Measurements from ENCODE around the gene ALG14. TPM values are rescaled to one million over a fixed set of nuclear protein-coding genes. Genes with fewer than 3 reads are reported as not detected.

Gene ALG14
- total and polyA plus RNA-seq, 2 of the 4 experiments (the other 2 are of a cell fraction): 1.7 to 2.0 TPM

DNA sequence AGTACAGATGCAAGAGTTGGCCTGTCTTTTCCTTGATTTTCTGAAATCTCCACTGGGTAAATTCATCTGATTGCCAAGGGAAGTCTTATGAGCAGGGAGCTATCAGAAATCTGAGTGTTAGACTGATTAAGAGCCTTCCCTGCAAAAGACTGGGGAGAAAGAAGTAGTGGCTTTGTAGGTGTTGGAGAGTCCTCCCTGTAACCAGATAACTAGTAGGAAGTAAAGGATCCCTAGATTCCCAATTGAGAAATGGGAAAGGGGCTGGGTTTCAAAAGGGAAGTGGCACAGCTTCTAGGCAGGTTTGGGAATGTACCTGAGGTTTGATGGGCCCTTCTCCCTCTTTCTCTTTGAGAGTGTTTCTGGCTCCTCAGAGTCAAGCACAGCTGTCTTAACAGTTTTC lies 46.5 kb upstream of the ALG14 start:
- Histone ChIP-seq H2BK120ac (ENCODE audit: low read depth, low read length) (no peak overlapping the region), H2BK20ac (ENCODE audit: low read depth, low read length) (no peak overlapping the region), H3K9ac (ENCODE audit: low read depth, low read length) (no peak overlapping the region), H4K5ac (ENCODE audit: low read depth, low read length) (no peak overlapping the region), H3K4me2 (ENCODE audit: low read depth, low read length) (no peak overlapping the region), H3K4me3 (ENCODE audit: insufficient read depth, low read depth, low read length) (no peak overlapping the region), H3K9me1 (ENCODE audit: insufficient read depth, low read length) (peaks cover 4% of the 10 kb centered on the region; the same call in 1 of the 2 replicates), H3K4ac (ENCODE audit: low read depth, low read length) (no peak overlapping the region), H3K18ac (ENCODE audit: low read depth, low read length) (no peak overlapping the region), H2AFZ (replicated peaks; ENCODE audit: low read length, poor library complexity) (no peak overlapping the region), H4K8ac (ENCODE audit: low read depth in 2 of 2, low read length in 2 of 2) (no peak overlapping the region), H3K27me3 (ENCODE audit: control insufficient read depth, insufficient read depth, low read length) (peaks cover 32% of the 10 kb centered on the region), H4K91ac (ENCODE audit: insufficient read depth, low read depth, low read length) (no peak overlapping the region), H3K4me1 (ENCODE audit: control insufficient read depth, insufficient read depth, low read length) (no peaks in the 10 kb centered on the region), H2AK5ac (ENCODE audit: low read depth, low read length) (no peak overlapping the region), H2BK5ac (ENCODE audit: low read depth, low read length, poor library complexity, severe bottlenecking) (no peak overlapping the region), H4K20me1 (ENCODE audit: insufficient read depth, low read length) (no peaks in the 10 kb centered on the region), H3K9me3 (ENCODE audit: control insufficient read depth, insufficient read depth, low read length) (no peaks in the 10 kb centered on the region), H3K56ac (ENCODE audit: extremely low read depth, insufficient read depth, low read length) (no peak overlapping the region), H3K14ac (replicated peaks; ENCODE audit: low read depth, low read length) (no peak overlapping the region), H2AK9ac (replicated peaks; ENCODE audit: low read depth, low read length, poor library complexity) (no peak overlapping the region), H2BK15ac (ENCODE audit: low read depth, low read length) (no peak overlapping the region), H3K36me3 (ENCODE audit: control insufficient read depth, insufficient read depth, low read length) (no peaks in the 10 kb centered on the region), H3K23ac (ENCODE audit: low read depth, low read length) (no peak overlapping the region), H3K79me1 (ENCODE audit: low read depth in 1 of 2, low read length in 2 of 2) (no peaks in the 10 kb centered on the region), H3K27ac (ENCODE audit: insufficient read depth, low read length) (no peak overlapping the region)
- ChIA-PET POLR2A (ENCODE audit: unreplicated experiment) (no interaction called here), CTCF (no interaction called here)
- intact Hi-C loops (cut with micrococcal nuclease): no loop called here
- DNase-seq (no peak), ATAC-seq (ENCODE audit: low read depth) (no peak)
- no peak for TF ChIP-seq MXI1 (IDR thresholded peaks at IDR 0.05; ENCODE audit: borderline replicate concordance, low read depth, low read length)
- no peak for TF ChIP-seq CTCF (conservative IDR thresholded peaks at IDR 0.05; ENCODE audit: low read depth, low read length)
- no peak for TF ChIP-seq POLR2A (IDR thresholded peaks at IDR 0.05; ENCODE audit: low read depth, low read length)
- TF ChIP-seq USF2 (IDR thresholded peaks at IDR 0.05; ENCODE audit: low read depth, low read length): no peak
- no peak for TF ChIP-seq RCOR1 (IDR thresholded peaks at IDR 0.05; ENCODE audit: insufficient replicate concordance, low read length)
- no peak for TF ChIP-seq CEBPB (IDR thresholded peaks at IDR 0.05; ENCODE audit: low read depth, low read length)
- no peak for TF ChIP-seq ELK1 (IDR thresholded peaks at IDR 0.05; ENCODE audit: borderline replicate concordance, low read depth, low read length)
- no peak for TF ChIP-seq FOS (IDR thresholded peaks at IDR 0.05; ENCODE audit: low read depth, low read length)
- no peak for TF ChIP-seq MAZ (IDR thresholded peaks at IDR 0.05; ENCODE audit: borderline replicate concordance, low read depth, low read length)
- no peak for TF ChIP-seq NFE2L2 (IDR thresholded peaks at IDR 0.05; ENCODE audit: low read depth, low read length)
- no peak for TF ChIP-seq RAD21 (IDR thresholded peaks at IDR 0.05; ENCODE audit: low read length)
- no peak for TF ChIP-seq BHLHE40 (IDR thresholded peaks at IDR 0.05; ENCODE audit: low read depth, low read length)
- TF ChIP-seq CHD1 (IDR thresholded peaks at IDR 0.05; ENCODE audit: low read depth, low read length): no peak
- TF ChIP-seq RFX5 (IDR thresholded peaks at IDR 0.05; ENCODE audit: low read depth, low read length): no peak
- TF ChIP-seq MAFK (IDR thresholded peaks at IDR 0.05; ENCODE audit: low read depth, low read length): no peak
- TF ChIP-seq SMC3 (IDR thresholded peaks at IDR 0.05; ENCODE audit: low read depth, low read length): no peak
- no TSS peak for BruUV-seq (replicated peaks)
- dilution Hi-C loops (cut with HindIII; ENCODE audit: low sequenced_read_pairs, unreplicated experiment): no loop called here
- in situ Hi-C loops (cut with MboI; ENCODE audit: low sequenced_read_pairs): no loop called here
